SU-DHL-6 (cell line): ENCODE measurements around the gene MCU.

Experiments used
- CTCF ChIP-seq: fragments of 200-600 bp; sonication (generic); IDR thresholded peaks from one replicate; pipeline ENCODE4 v1.5.1; 2017; ENCODE audit warnings: antibody characterized with exemption, mild to moderate bottlenecking, low read length, moderate library complexity; ENCODE audit not compliant: insufficient read depth, poor library complexity, severe bottlenecking
- EZH2phosphoT487 ChIP-seq: fragments of 200-600 bp; sonication (generic), shearing (Covaris generic); conservative IDR thresholded peaks from 2 replicates; pipeline ENCODE4 v1.6.1; 2018; ENCODE audit warnings: mild to moderate bottlenecking, antibody characterized with exemption, low read length, moderate library complexity, mixed read lengths

DNA sequence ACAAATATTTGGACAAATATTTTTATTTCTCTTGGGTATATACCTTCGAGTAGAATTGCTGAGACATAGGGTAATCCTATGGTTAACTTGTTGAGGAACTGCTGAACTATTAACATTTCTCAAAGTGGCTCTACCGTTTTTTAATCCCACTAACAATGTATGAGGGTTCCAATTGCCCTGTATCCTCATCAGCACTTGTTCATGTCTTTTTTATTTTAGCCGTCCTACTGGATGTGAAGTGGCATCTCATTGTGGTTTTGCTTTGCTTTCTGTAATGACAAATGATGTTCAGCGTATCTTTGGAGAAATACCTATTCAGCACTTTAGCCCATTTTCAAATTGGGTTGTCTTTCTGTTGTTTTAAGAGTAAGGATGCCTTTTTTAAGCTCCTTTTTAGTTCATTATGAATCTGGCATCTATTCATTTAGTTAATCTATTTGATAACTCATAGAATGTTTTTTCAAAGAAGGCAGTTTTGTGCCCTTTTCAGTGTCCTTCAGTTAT is 40.0 kb downstream of the MCU start:
- no peak for TF ChIP-seq CTCF
- TF ChIP-seq EZH2phosphoT487 = no peak
